H9 (cell line): Measurements from ENCODE around the gene MYBBP1A. TPM values are rescaled to one million over a fixed set of nuclear protein-coding genes. Genes with fewer than 3 reads are reported as not detected.

Experiments
- DNase-seq: peaks from one replicate; pipeline ENCODE4 v3.0.0-alpha.2; 2017
- H2AFZ ChIP-seq: one replicate; pipeline ENCODE4 v1.6.1; 2013; ENCODE audit warnings: mild to moderate bottlenecking, low read length, control low read depth, moderate library complexity
- H2AK5ac ChIP-seq: 2 replicates; pipeline ENCODE4 v1.6.1; 2013; ENCODE audit warnings: low read length, control low read depth, mixed read lengths; ENCODE audit not compliant: insufficient read length
- H2BK120ac ChIP-seq: one replicate; pipeline ENCODE4 v1.6.1; 2013; ENCODE audit warnings: low read depth, mild to moderate bottlenecking, low read length, control low read depth, inconsistent platforms; ENCODE audit not compliant: poor library complexity, severe bottlenecking
- H2BK12ac ChIP-seq: 2 replicates; pipeline ENCODE4 v1.6.1; 2013; ENCODE audit warnings: low read length, control low read depth, mixed read lengths, low read depth; ENCODE audit not compliant: insufficient read length
- H2BK15ac ChIP-seq: 2 replicates; pipeline ENCODE4 v1.6.1; 2013; ENCODE audit warnings: low read depth, low read length, control low read depth
- H2BK20ac ChIP-seq: one replicate; pipeline ENCODE4 v1.6.1; 2013; ENCODE audit warnings: low read depth, mild to moderate bottlenecking, low read length, control low read depth, inconsistent platforms; ENCODE audit not compliant: poor library complexity, severe bottlenecking
- H2BK5ac ChIP-seq: 2 replicates; pipeline ENCODE4 v1.6.1; 2013; ENCODE audit warnings: low read length, control low read depth, mixed read lengths; ENCODE audit not compliant: insufficient read length
- H3K14ac ChIP-seq: 2 replicates; pipeline ENCODE4 v1.6.1; 2013; ENCODE audit warnings: low read length, control low read depth; ENCODE audit not compliant: insufficient read depth
- H3K18ac ChIP-seq: 2 replicates; pipeline ENCODE4 v1.6.1; 2013; ENCODE audit warnings: low read depth, mild to moderate bottlenecking, mixed read lengths, low read length, control low read depth; ENCODE audit not compliant: insufficient read length
- H3K23ac ChIP-seq: 2 replicates; pipeline ENCODE4 v1.6.1; 2013; ENCODE audit warnings: low read length, control low read depth, mixed read lengths, low read depth; ENCODE audit not compliant: insufficient read length
- H3K23me2 ChIP-seq: 2 replicates; pipeline ENCODE4 v1.6.1; 2013; ENCODE audit warnings: low read depth, mild to moderate bottlenecking, mixed read lengths, low read length, control low read depth; ENCODE audit not compliant: insufficient read length, poor library complexity, severe bottlenecking
- H3K27ac ChIP-seq: 2 replicates; pipeline ENCODE4 v1.5.1; 2013; ENCODE audit warnings: low read length, control low read depth, mixed read lengths, low read depth; ENCODE audit not compliant: insufficient read length
- H3K27me3 ChIP-seq: 2 replicates; pipeline ENCODE4 v1.6.1; 2013; ENCODE audit warnings: low read length, control low read depth, inconsistent platforms; ENCODE audit not compliant: insufficient read depth
- H3K4ac ChIP-seq: 2 replicates; pipeline ENCODE4 v1.6.1; 2013; ENCODE audit warnings: low read depth, mild to moderate bottlenecking, control low read depth, inconsistent platforms, low read length, moderate library complexity
- H3K4me1 ChIP-seq: 2 replicates; pipeline ENCODE4 v1.6.1; 2013; ENCODE audit warnings: low read length, control low read depth, inconsistent platforms; ENCODE audit not compliant: insufficient read depth
- H3K4me2 ChIP-seq: 2 replicates; pipeline ENCODE4 v1.6.1; 2013; ENCODE audit warnings: low read length, control low read depth, mixed read lengths; ENCODE audit not compliant: insufficient read length, insufficient read depth
- H3K56ac ChIP-seq: 2 replicates; pipeline ENCODE4 v1.6.1; 2013; ENCODE audit warnings: low read depth, mild to moderate bottlenecking, mixed read lengths, low read length, control low read depth; ENCODE audit not compliant: insufficient read length
- H3K79me1 ChIP-seq: 2 replicates; pipeline ENCODE4 v1.6.1; 2013; ENCODE audit warnings: low read depth, mild to moderate bottlenecking, moderate library complexity, low read length, control low read depth, inconsistent platforms; ENCODE audit not compliant: insufficient read depth, poor library complexity, severe bottlenecking
- H3K79me2 ChIP-seq: 2 replicates; pipeline ENCODE4 v1.6.1; 2013; ENCODE audit warnings: low read length, control low read depth, inconsistent platforms; ENCODE audit not compliant: insufficient read depth
- H3K9ac ChIP-seq: 2 replicates; pipeline ENCODE4 v1.6.1; 2013; ENCODE audit warnings: low read length, control low read depth, mixed read lengths; ENCODE audit not compliant: insufficient read length; ENCODE audit errors: extremely low read depth
- H3K9me3 ChIP-seq: one replicate; pipeline ENCODE4 v1.6.1; 2013; ENCODE audit warnings: low read depth, low read length, inconsistent platforms; ENCODE audit not compliant: control insufficient read depth
- H3T11ph ChIP-seq: one replicate; pipeline ENCODE4 v1.6.1; 2013; ENCODE audit warnings: mild to moderate bottlenecking, low read length, control low read depth, inconsistent platforms
- H4K20me1 ChIP-seq: one replicate; pipeline ENCODE4 v1.6.1; 2013; ENCODE audit not compliant: control insufficient read depth, insufficient read length, insufficient read depth
- H4K5ac ChIP-seq: 2 replicates; pipeline ENCODE4 v1.6.1; 2013; ENCODE audit warnings: low read depth, mild to moderate bottlenecking, mixed read lengths, low read length, control low read depth; ENCODE audit not compliant: insufficient read length
- H4K8ac ChIP-seq: replicated peaks from 2 replicates; pipeline ENCODE4 v1.6.1; 2013; ENCODE audit warnings: low read length, control low read depth, mixed read lengths, low read depth; ENCODE audit not compliant: insufficient read length
- H4K91ac ChIP-seq: 2 replicates; pipeline ENCODE4 v1.6.1; 2013; ENCODE audit warnings: low read depth, mild to moderate bottlenecking, moderate library complexity, mixed read lengths, low read length, control low read depth; ENCODE audit not compliant: insufficient read length
- H3K27ac Mint-ChIP-seq, 3 experiments: 2 replicates in 2 of 3; 3 replicates in 1 of 3; pipeline ENCODE4 v1.8.0; 2020 to 2021; ENCODE audit warnings: mixed read lengths in 3 of 3, mild to moderate bottlenecking in 1 of 3, moderate library complexity in 1 of 3
- H3K27me3 Mint-ChIP-seq: 2 replicates; pipeline ENCODE4 v1.8.0; 2021; ENCODE audit warnings: low read depth, mild to moderate bottlenecking, moderate library complexity, mixed read lengths
- H3K36me3 Mint-ChIP-seq, 3 experiments: 2 replicates in 2 of 3; 3 replicates in 1 of 3; pipeline ENCODE4 v1.8.0; 2020 to 2021; ENCODE audit warnings: low read depth in 3 of 3, mixed read lengths in 3 of 3; ENCODE audit not compliant: insufficient read depth in 1 of 3
- H3K4me1 Mint-ChIP-seq, 2 experiments: 2 replicates each; pipeline ENCODE4 v1.8.0; 2020; ENCODE audit warnings: mixed read lengths in 2 of 2
- H3K4me3 Mint-ChIP-seq, 2 experiments: 2 replicates in 1 of 2; 3 replicates in 1 of 2; pipeline ENCODE4 v1.8.0; 2020 to 2021; ENCODE audit warnings: mild to moderate bottlenecking in 2 of 2, mixed read lengths in 2 of 2, moderate library complexity in 1 of 2
- H3K9me3 Mint-ChIP-seq, 2 experiments: 2 replicates in 1 of 2; 3 replicates in 1 of 2; pipeline ENCODE4 v1.8.0; 2020; ENCODE audit warnings: mild to moderate bottlenecking in 2 of 2, mixed read lengths in 2 of 2, moderate library complexity in 1 of 2
- CTCF ChIP-seq: fragments of 200-600 bp; sonication (generic); conservative IDR thresholded peaks from 3 replicates; pipeline ENCODE4 v1.8.0; 2021; ENCODE audit warnings: antibody characterized with exemption, mild to moderate bottlenecking
- WGBS: extraction: QIAGEN DNeasy Blood & Tissue Kit; methylation state at CpG from one replicate; pipeline ENCODE4 v1.1.7; 2013; ENCODE audit warnings: missing lambda C conversion rate, low lambda C conversion rate, mixed read lengths; ENCODE audit not compliant: insufficient read length; ENCODE audit errors: extremely low coverage; 5-methylcytosine and 5-hydroxymethylcytosine counted together
- total RNA-seq: library from RNA; stranded (reverse); gene quantifications from 2 replicates; pipeline ENCODE4 v1.2.1, GENCODE V29; 2021

MYBBP1A gene
- total RNA-seq, 1 experiment from 2014 or later: 181 TPM

- Histone ChIP-seq H2AFZ (no peak overlapping the region), H3K27me3 (no peaks in the 10 kb centered on the region), H3K4me1 (no peaks in the 10 kb centered on the region; the same call in 1 of the 2 replicates), H3K23ac (no peak overlapping the region), H4K91ac (no peak overlapping the region), H3K56ac (no peak overlapping the region), H3K4ac (no peak overlapping the region), H3K14ac (no peak overlapping the region), H2BK120ac (no peak overlapping the region), H3K23me2 (no peaks in the 10 kb centered on the region), H2BK12ac (no peak overlapping the region), H3K79me2 (no peaks in the 10 kb centered on the region), H2AK5ac (no peak overlapping the region), H3K9me3 (no peaks in the 10 kb centered on the region), H4K20me1 (peaks cover 5% of the 10 kb centered on the region), H3K4me2 (no peak overlapping the region), H3K18ac (no peak overlapping the region), H4K8ac (no peak overlapping the region), H2BK20ac (no peak overlapping the region), H3K79me1 (no peaks in the 10 kb centered on the region), H2BK5ac (no peak overlapping the region), H3K9ac (no peak overlapping the region), H2BK15ac (no peak overlapping the region), H4K5ac (no peak overlapping the region), H3T11ph (no peak overlapping the region), H3K27ac (no peak overlapping the region)
- peak; percentile 29; the same call in 1 of the 3 replicates for TF ChIP-seq CTCF
- Mint-ChIP-seq H3K36me3 (peaks cover 22 to 79% (median 52%) of the 10 kb centered on the region in 3 experiments), H3K4me1 (peaks cover 7 to 8% of the 10 kb centered on the region in 2 experiments), H3K9me3 (no peaks in the 10 kb centered on the region), H3K27me3 (no peaks in the 10 kb centered on the region; the same call in 1 of the 2 replicates), H3K4me3 (no peak overlapping the region), H3K27ac (no peak overlapping the region)
- no peak for DNase-seq
- WGBS: no CpG with 5 or more reads among the region's 29 CpGs
Measured at GRCh38 chr17:4541328-4542002, 13.7 kb downstream of the MYBBP1A start.
